ENCODE data around the gene ESR1.

DNA sequence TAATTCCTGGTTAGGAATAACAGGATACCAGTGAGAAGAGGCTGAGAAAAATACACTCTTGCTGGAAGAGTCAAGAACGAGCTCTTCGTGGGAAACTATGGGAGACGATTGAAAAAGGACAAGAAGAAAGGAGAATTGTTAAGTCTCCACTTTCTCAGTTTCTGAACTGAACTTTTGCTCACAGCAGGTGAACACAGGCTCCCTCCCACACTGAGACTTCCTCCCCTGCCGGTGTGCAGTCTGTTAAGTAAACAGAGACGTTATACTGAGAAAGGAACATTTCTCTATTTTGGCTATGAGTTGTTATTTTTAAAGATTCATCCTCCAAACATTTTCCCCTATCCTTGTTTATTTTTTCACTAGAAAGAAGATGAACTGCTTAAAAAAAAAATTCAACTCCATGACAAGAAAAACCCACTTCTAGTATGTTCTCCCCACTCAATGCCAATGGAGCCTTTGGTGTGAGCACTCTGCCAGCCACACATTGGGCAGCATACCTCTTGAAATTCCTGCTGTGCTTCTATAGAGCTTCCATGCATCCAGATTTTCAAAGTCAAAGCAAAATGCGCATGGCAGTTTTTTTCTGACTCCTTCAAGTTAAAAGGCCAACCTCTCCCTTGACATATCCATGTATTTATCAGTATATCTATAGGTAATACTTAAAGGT lies 250.5 kb downstream of the ESR1 start:
- TF ChIP-seq, protein P1, sequence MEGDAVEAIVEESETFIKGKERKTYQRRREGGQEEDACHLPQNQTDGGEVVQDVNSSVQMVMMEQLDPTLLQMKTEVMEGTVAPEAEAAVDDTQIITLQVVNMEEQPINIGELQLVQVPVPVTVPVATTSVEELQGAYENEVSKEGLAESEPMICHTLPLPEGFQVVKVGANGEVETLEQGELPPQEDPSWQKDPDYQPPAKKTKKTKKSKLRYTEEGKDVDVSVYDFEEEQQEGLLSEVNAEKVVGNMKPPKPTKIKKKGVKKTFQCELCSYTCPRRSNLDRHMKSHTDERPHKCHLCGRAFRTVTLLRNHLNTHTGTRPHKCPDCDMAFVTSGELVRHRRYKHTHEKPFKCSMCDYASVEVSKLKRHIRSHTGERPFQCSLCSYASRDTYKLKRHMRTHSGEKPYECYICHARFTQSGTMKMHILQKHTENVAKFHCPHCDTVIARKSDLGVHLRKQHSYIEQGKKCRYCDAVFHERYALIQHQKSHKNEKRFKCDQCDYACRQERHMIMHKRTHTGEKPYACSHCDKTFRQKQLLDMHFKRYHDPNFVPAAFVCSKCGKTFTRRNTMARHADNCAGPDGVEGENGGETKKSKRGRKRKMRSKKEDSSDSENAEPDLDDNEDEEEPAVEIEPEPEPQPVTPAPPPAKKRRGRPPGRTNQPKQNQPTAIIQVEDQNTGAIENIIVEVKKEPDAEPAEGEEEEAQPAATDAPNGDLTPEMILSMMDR (IDR thresholded peaks at IDR 0.05), result no peak
- no peak for TF ChIP-seq POLR2AphosphoS5 (IDR thresholded peaks at IDR 0.05)

Measured in upper lobe of left lung (tissue), 4 donors.